NOMO-1 (cell line): ENCODE measurements around the gene PTH1R.
"Not testable (repeated sequence)": the region's sequence is repeated elsewhere in the genome, so short reads cannot be mapped to it uniquely, and the experiment has no call there.

Experiments used
- DNase-seq, 2 experiments: peaks; one replicate each; lab custom pipeline; 2025; ENCODE audit not compliant: unreplicated experiment in 2 of 2; lab: John Stamatoyannopoulos, UW

PTH1R gene

DNA sequence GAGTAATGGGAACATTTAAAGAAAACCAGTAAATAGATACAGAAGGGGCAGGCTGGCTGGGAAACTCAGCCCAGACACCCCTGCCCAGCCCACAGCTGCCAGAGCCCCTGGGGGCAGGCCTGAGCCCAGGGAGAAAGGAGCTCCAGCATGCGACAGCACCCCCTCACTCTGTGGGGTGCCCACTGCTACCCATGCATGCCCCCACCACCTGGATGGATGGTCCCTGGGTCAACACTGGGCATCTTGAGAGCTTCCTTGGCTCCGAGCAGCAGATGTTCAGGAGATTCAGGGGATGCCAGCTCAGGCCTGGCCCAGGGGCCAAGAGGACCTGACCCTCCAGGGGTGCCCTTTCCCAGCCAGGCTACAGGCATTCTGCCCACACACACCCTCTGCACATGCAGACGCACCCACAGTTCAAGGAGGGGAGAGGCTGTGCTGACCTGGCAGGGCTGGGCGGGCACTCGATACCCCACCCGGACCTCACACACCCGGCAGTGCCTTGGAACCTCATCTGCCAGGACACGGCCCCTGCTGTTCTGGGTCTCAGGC is 31.5 kb downstream of the PTH1R start:
- DNase-seq = no peak

DNA sequence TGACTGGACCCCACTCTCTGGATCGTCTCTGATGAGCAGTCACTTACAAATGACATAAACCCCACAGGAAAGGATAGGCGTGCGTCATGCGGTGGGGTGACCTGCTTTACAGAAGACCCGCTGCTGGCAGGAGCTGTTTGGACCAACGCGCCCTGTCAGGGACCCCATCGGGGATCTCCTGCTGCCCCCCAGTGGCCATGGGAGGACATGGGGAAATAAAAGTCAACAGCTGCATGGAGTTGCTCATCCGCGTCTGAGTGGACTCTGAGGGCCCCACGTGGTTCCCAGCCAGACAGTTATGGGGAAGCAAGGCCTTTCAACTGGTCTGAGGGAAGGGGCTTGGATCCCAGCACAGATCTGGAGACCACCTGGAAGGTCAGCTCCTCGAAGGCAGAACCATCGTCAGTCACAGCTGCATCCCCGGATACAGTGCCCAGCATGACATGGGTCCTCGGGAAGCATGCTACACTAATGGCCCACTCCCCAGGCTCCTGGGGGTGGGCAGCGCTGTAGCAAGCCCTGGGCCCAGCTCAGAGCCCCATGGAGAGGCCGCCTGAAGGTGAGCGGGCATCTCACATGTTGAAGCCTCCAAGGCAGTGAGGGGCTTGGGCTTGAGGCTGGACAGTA is 32.1 kb downstream of the PTH1R start:
- DNase-seq = peak; percentile 74

DNA sequence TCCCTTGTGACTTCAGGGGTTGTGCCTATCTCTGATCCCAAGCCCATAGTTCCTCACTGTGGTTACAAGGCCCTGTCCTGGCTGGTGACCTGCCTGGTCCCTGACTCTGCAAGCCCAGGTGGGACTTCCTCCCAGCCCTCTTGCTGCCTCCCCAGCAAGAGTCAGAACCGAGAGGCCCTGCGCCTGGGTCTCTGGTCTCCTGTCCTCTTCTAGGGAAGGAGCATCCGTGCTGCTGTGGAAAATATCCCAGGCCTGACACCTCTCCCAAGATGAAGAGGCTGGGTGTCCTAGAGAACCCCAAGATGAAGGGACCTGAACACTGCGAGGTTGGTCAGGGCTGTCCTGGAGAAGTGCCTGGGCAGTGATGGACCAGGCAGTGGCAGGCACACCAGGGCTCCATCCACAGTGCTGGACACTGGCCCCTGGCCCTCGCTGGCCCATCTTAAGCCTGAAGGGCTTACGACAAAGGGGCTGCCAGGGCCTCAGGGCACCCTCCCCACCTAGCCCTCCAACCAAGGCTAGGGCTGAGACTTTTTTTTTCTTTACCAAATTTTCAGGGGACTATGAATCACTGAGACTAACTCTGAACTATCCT is 32.7 kb downstream of the PTH1R start:
- DNase-seq = no peak

DNA sequence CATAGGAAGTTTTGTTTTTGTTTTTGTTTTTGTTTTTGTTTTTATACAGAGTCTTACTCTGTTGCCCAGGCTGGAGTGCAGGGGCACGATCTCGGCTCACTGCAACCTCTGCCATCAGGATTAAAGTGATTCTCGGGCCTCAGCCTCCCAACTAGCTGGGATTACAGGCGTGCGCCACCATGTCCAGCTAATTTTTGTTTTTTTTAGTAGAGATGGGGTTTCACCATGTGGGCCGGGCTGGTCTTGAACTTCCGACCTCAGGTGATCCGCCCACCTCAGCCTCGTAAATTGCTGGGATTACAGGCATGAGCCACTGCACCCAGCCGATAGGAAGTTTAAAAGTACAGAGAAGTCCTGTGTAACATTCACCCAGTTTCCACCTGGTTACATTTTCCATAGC is 33.4 kb downstream of the PTH1R start:
- not testable (repeated sequence) for DNase-seq

DNA sequence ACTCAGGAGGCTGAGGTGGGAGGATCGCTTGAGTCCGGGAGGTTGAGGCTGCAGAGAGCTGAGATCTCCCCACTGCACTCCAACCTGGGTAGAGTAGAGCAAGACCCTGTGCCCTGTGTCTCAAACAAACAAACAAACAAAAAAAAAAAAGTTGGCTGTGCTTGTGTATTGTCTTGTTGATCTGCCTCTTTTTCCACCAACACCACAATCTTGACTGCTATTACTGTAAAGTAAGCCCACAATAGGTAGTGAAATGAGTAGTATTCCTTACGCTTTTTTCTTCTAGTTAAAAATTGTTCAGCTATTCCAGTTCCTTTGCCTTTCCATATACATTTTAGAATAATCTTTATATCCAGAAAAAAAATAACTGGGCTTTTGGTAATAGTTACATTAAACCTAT is 35.5 kb downstream of the PTH1R start:
- DNase-seq = no peak

DNA sequence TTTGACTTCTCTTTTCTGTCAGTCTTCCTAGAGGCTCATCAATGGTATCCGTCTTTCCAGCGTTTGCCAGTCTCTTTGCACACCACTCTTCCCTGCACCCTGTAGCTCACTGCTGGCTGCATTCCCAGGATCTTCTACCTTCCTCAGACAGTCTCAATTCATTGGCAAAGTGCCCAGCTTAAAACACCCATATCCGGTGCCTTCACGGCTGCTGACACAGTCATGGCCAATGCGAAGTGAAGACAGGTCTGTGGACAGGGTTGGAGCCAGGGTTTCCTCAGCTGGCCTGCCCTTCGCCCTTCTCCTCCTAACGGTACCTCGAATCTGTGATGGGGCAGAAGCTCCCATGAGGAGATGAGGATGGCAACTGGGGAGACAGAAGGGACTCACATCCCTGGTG is 36.1 kb downstream of the PTH1R start:
- DNase-seq = no peak

DNA sequence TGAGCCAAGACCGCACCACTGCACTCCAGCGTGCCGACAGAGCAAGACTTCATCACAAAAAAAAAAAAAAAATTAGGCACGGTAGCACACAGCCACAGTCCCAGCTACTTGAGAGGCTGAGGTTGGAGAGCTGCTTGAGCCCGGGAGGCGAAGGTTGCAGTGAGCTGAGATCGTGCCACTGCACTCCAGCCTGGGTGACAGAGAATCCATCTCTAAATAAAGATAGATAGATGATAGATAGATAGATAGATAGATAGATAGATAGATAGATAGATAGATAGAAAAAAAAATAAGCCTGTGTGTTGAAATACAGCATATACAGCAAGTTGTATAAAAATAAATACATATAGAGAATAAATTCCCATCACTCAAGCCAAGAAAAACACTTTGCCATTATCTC is 37.3 kb downstream of the PTH1R start:
- no peak for DNase-seq

DNA sequence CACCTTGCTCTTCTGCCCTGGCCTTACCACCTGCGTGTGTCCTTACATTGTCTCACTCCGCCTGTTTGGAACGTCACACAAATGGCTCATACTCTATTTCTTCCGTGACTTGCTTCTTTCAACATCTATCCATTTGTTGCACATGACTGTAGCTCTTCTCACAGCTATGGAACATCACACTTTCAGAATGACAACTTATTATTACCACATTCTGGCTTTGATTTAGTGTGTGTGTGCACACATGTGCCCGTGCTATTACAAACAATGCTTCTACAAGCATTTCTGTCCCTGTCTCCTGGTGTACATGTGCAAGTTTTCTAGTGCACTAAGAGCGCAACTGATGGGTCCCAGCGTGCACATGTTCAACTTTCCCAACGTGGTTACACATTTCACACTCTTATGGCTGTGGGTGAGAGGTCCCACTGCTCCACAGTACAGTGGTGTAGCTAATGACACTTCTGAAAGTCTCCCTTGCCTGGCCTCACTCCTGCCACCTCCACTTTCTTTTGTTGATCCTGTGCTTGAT is 37.8 kb downstream of the PTH1R start:
- no peak for DNase-seq

DNA sequence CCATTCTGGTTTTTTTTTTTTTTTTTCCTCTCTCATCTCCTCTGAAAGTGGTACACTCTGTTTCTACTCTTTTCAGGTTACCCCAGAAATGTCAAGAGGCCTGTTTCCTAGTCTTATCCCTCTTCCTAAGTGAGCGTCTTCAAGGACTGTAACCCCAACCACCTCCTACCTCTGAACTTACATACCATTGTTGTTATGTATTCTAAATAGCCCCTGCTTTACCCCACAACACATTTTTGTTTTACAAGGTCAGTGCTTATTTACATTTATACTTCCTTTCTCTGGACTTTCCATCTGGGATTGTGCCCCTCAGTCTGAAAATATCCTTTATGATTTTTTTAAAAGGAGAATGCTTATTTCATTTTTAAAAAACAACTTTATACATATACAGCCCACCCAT is 38.8 kb downstream of the PTH1R start:
- DNase-seq = no peak

DNA sequence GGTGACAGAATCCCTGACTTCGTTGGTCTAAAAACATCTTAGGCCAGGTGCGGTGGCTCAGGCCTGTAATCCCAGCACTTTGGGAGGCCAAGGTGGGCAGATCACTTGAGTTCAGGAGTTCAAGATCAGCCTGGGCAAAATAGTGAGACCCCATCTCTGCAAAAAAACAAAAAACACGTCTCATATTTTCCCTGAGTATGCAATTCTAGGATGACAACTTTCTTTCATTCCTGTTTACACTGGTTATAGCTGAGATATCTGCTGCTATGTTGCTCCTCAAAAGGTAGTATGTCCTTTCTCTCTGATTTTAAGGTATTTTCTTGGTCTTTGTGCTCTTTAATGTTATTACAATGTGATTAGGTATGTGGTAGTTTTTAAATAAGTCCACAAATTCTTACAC is 39.3 kb downstream of the PTH1R start:
- no peak for DNase-seq

DNA sequence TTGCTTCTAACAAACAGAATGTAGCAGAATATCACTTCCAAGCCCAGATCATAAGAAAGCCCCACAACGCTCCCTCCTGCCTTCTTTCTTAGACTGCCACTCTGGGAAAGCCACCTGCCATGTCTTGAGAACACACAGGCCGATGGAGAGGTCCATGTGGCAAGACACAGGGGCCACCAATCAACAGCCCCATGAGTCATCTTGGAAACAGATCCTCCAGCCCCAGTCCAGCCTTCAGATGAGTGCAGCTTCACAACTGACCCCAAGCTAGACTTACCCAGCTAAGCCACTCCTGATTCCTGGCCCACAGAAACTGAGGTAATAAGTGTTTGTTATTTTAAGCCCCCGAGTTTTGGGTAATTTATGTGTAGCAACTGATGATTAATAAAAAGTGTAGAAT is 39.7 kb downstream of the PTH1R start:
- no peak for DNase-seq

DNA sequence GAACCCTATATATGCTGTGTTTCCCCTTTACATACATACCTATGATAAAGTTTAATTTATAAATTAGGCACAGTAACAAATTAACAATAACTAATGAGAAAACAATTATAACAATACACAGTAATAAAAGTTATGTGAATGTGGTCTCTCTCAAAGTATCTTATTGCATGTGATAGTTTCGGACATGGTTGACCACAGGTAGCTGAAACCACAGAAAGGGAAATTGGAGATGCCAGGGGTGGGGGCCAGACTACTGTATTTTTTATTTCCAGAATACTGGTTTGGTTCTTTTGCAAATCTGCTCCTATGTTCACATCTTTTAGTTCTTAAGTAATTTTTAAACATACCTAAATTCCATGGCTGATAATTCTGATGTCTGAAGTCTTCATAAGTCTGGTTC is 40.7 kb downstream of the PTH1R start:
- DNase-seq = no peak

DNA sequence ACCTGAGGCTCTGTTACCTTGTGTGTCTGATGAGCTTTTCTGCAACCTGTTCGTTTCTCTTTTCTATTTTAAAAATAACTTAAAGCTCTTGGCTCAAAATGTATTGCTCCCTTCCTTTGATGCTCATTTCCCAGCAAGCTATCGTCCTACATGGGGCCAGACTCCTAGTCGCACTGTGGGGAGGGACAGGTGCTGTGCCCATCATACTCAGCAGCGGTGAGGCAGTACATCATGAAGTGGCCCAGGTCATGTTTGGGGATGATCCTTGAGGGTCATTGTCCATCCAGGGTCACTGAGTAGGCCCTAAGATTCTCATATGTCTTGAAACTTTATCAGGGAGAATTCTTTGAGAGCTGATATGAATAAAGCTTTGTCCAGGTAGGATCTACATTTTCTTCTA is 41.1 kb downstream of the PTH1R start:
- DNase-seq = no peak

DNA sequence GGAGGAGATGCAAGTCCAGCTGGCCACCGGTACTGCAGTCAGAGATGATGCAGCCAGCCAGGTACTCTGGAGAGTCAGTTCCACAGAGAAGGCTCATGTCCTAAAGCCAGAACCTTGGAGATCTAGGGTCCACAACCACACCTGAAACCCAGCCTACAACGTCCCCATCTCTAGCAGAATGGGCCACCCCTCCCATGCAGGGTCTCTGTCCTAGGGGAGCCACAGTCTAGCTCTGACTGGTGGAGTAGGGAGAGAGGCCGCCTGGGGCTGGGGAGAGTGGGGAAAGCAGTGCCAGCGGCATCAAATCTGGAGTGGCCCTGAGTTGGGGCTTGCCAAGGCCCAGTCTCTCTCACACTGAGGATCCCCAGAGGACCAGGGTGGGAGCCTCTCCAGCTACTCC is 43.5 kb downstream of the PTH1R start:
- DNase-seq = no peak

DNA sequence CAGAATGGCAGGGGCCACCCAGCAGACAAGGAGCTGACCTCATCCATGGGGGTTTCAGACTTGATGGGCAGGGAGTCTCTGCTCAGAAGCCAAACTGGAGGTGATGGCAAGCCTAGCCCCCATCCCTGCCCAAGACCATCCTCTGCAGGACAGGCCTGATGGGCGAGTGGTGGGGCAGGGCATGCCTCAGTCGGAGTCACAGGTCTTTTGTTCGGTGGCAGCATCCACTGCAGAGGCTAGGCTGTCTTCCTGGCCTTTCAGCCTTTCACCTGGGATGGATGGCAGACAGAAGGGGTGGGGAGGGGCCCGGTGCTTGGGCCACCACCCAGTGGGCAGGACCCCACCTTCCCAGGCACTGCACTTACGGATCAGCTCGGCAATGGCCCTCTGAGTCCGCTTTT is 44.4 kb downstream of the PTH1R start:
- DNase-seq = no peak

DNA sequence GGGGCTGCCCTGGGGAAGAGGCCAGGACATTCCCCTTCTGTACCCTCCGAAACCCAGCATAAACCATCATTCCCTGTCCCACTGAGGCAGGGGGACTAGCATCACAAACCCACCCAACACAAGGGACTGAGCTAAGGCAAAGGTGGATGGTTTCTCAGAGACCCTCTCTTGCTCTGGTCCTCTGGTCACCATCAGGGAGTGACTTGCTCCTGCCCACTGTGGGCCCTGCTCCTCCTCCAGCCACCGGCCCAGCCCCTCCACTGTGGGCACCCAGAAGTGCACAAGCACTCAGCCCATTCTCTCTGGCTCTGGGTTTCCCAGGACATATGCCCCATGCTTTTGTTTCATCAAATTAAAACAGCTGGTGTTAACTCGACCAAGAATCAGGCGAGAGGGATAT is 44.9 kb downstream of the PTH1R start:
- DNase-seq = no peak

DNA sequence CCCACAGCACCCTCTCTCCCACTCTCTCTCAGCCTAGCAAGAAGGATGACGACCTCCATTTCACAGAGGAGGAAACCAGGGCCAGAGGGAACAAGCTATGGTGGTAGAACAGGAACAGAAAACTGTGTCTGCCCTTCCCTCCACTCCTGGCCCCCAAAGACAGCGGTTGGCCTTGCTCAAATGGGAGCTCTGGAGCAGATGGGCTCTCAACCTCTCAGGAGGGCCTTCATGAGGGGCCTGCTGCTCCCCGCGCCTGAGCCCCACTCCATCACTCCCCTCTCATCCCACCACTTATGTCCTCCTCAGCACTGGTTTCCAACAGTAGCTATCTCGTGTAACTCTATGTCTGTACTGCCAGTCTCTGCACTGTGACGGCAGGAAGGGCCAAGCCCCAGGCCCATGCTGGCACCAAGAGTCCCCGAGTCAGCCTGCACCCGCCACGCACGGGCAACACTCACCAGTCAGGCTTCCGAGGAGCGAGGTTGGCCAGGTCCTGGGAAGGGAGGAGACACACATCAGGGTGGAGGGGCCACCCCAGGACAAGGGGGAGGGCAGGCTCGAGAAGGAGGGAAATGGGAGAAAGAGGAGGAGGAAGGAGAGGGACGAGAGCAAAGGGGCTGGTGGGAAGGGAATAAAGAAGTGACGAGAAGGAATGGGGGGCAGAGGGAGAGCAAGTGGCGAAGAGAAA is 45.5 kb downstream of the PTH1R start:
- DNase-seq = no peak

DNA sequence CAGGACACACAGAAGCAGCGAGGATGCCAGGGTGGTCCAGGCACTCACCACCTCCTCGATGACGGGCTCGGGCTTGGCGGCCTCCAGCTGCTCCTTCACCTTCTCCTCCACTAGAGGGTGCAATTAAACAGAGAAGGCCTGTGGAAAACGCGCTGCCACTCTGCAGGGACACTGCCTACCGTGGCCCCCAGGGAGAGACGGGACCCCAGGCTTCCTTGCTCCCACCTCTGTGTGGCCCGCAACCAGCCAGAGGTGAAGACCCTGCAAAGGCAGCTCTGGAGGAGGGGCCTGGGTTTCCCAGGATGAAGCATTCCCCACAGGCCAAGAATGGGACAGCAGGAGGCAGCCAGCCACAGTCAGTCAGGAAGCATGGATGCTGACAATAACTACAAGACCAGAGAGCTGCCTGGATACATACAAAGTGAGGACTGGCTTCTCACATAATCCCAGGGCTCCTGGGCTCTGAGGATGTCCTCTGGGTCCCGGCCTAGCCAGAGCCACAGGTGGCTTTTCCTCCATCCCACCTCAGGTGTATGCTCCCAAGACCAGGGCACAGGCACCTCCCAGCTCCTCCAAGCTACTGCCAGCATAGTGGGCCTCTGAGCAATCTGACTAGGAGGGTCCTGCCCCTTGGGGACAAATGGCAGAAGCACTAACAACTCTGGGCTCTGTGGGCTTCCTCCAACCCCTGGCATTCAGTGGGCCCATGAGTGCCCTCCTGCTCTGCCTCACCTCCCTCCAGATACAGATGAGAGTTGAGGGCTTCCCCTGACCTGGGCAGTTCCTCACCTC is 46.2 kb downstream of the PTH1R start:
- peak in 1 of 2 experiments; percentile 11 for DNase-seq

DNA sequence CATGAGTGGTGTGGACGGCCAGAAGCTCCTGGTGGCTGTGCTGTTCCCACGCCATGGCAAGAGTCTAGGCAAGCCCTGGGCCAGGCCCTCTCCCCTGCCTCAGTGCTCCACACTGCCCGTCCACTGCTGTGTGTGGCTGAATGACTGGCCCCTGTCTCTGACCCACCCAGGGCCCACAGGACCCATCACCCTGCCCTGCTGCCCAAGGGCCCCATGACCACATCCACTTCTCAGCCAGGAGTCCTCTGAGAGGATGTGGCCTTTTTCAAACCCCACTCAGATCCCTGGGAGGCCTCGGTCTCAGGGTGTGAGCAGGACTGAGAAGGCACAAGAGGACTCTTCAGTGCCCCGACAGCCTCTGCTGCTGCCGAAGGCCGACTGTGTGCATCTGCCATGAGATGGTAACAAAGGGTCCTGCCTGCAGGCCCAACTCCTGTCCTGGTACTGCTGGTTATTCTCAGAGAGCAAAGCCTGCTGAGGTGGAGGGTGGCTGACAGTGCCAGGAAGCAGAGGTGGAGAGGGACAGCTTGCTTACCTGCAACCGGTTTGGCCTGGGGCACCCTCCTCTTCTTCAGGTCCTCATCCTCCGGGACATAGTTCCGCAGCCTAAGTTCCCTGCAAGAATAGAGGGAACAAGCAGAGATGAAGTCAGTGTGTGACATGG is 47.5 kb downstream of the PTH1R start:
- DNase-seq = no peak

DNA sequence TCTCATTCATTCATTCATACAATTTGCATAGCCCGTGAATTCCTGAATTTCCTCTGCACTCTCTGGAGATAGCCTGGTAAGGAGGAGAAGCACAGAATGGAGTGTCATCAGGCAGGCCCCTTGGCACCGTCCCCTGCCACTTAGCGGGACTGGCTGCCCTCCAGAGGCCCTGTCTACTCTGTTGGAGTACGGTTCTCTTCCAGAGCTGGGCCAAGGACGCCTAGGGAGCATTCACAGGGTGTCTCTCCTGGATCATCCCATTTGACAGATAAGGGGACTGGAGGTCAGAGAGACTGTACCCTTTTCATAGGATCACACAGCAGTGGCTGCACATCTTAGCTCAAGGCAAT is 48.0 kb downstream of the PTH1R start:
- no peak for DNase-seq

DNA sequence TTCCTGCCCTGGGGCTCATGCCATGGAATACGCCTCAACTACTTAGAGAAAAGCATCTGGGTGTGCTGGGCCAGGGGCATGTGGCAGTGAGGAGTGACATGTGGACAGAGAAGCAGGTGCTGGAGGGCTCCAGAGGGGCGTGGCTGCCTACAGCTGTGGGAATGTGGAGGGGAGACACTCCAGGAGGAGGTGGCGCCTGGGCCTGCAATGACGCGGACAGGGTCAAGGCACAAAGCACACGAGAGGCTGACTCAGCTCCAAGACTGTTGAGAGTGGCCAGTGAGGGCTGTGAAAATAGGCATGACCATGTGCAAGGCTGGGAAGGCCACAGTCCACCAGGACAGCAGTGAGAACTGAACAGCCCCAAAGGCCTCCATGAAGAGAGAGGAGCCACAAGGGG is 48.5 kb downstream of the PTH1R start:
- no peak for DNase-seq
